Umbilical cord (tissue), 2 donors: Measurements from ENCODE around the gene FAM118B. TPM values are rescaled to one million over a fixed set of nuclear protein-coding genes. Genes with fewer than 3 reads are reported as not detected.
"Not testable (repeated sequence)": the region's sequence is repeated elsewhere in the genome, so short reads cannot be mapped to it uniquely, and the experiment has no call there.

Experiments used
- DNase-seq: peaks from one replicate; pipeline ENCODE4 v3.0.0-alpha.2; 2015; ENCODE audit warnings: low spot score
- total RNA-seq: library from RNA; depleted of rRNA; stranded (reverse); fragments of >200 nt; gene quantifications from one replicate; pipeline ENCODE4 v1.2.3, GENCODE V29; 2014; ENCODE audit warnings: low replicate concordance; ENCODE audit not compliant: insufficient read depth

Gene FAM118B
- total RNA-seq, 1 donor from 2014 or later = 42.9 TPM

- peak; percentile 99 for DNase-seq
These were observed 57.4 kb downstream of the FAM118B start, which contains the start of the genes FOXRED1 and SRPRA for GRCh38 chr11:126268708-126269579. Gene FOXRED1, plus strand, starts transcription at chr11:126269154. Its CDS starts 53 bp downstream, at chr11:126269207. Gene SRPRA, minus strand, starts transcription at chr11:126268895. Its CDS starts 91 bp downstream, at chr11:126268804.

GRCh38 chr11:126277322-126277721 lies 65.7 kb downstream of the FAM118B start:
- DNase-seq = no peak

DNA sequence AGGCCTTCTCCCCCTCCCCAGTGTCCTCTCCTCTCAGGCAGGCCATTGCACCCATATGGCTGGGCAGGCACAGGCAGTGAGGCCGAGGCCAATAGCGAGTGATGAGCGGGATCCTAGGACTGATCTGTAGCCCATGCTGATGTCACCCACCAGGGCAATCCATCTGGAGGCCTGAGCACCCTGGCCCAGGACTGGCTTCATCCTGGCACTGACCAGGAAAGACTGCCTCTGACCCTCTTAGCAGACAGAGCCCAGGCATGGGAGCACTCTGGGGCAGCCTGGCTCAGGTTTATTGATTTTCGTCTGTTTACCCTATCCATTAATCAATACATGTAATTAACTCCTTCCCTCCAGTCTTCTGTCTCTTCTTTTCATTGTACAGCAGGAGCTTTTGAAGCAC lies 66.2 kb downstream of the FAM118B start:
- no peak for DNase-seq

- DNase-seq = no peak
These were observed 67.6 kb downstream of the FAM118B start for GRCh38 chr11:126279191-126279590.

DNA sequence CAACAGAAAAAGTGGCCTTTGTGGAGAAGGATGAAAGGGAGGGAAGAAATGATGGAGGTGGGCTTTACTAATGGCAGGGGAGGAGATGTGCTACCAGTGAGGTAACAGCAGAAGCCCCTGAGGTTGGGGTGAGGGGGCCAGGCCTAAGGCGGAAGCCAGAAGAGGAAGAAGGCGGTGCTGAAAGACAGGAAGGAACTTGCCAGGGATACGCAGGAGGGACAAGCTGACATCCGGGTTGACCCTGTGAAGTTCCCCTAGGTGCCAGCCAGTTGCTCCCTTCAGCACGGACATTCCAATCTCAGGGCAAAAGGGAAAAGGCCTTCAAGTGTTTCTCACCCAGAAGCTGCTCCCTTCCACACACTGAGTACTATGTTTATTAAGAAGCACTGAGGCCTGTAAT lies 69.0 kb downstream of the FAM118B start:
- no peak for DNase-seq

DNA sequence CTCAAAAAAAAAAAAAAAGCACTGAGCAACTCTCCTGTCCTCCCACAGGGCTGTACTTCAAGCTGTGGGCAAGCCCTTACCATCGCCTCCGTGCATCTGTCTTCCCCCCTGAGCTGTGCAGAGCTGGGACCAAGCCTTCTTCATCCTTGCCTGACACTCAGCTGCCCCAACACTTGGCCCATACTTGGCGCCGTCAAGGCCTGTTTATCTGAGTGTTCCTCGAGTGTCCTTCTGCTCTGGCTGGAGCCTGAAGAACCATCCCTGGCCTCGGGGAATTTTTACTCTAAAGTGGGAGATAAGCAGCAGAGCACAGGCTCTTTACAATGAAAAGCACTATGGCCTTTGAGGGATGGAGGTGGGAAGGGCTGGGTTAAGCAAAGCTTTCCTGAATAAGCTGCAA lies 69.7 kb downstream of the FAM118B start:
- DNase-seq = no peak

DNA sequence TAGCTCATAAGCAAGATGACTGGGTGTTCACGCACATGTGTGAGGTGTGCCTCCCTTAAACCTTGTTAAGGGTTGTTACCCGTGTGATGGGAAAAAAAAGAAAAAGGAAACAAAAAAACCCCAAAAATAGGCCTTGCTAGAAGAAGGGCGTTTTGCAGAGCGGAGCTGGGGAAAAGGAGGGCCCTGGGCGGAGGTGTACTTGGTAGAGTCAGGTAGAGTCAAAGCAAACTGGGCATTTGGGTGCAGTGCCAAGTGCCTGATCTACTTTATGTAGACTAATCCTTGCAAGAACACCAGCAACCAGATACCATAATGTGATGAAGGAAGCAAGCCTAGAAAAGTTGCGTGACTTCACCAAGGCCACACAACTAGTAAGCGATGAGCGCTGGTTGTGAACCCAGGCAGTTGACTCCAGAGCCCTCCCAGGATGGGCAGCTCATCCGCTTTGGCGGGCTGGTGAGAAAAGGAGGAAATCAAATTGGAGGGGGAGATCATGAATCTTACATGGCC lies 70.1 kb downstream of the FAM118B start:
- DNase-seq = no peak

- DNase-seq = peak; percentile 78
These were observed 70.8 kb downstream of the FAM118B start for GRCh38 chr11:126282361-126282735.

- peak; percentile 78 for DNase-seq
These were observed 71.4 kb downstream of the FAM118B start, which contains the start of gene TIRAP for GRCh38 chr11:126282736-126283591. Gene TIRAP, plus strand, starts transcription at chr11:126283093. Its CDS starts 7,802 bp downstream, at chr11:126290895.

DNA sequence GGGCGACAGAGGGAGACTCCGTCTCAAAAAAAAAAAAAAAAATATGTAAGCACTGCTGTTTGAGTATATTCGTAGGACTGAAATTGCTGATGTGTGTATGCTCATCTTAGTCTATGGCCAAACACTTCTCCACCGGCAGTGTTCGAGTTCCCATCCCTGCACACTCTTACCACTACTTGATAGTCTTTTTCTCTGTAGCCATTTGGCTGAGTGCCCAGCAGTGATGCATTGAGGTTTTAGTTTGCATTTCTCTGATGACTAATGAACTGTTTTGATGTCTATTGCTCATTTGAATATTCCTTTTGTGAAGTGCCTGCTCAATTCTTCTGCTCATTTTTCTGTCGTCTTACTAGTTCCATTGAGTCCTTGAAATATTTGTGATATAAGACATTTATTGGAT lies 73.2 kb downstream of the FAM118B start:
- DNase-seq = peak; percentile 47

- DNase-seq = no peak
These were observed 76.7 kb downstream of the FAM118B start for GRCh38 chr11:126288237-126288636.

- peak; percentile 86 for DNase-seq
These were observed 79.3 kb downstream of the FAM118B start for GRCh38 chr11:126290887-126291286.

- DNase-seq = no peak
These were observed 82.1 kb downstream of the FAM118B start for GRCh38 chr11:126293726-126294125.

GRCh38 chr11:126297004-126297403 lies 85.4 kb downstream of the FAM118B start:
- DNase-seq = no peak

- peak; percentile 96 for DNase-seq
These were observed 92.3 kb downstream of the FAM118B start, which contains the start of gene DCPS for GRCh38 chr11:126303623-126304456. Gene DCPS, plus strand, starts transcription at chr11:126304060. Its CDS starts 21 bp downstream, at chr11:126304081.

DNA sequence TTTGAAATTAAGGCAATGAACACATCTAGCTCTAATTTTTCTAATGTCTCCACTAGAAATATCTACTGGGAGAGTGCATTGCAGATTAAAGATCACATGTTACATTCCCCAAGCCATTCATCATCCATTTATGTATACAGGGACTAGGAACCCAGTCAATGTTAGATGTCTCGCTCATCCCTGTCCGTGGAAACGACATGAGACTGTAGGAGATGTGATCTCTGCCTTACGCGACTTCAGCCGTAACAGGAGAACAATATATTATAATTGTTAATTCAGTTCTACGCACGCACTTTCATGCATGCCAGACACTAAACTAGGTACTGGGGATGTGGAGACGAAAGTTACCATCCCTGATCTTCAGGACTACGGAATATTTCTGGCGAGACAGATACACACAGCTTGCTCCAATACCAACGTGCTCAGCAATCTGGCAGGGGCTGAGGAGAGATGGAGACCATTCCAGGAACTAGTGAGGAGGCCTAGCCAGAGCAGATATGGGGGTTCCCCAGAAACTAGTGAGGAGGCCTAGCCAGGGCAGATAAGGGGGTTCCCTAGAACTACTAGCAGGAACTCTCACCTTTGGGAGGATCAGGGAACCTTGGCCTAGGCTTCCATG lies 93.0 kb downstream of the FAM118B start:
- DNase-seq = no peak

DNA sequence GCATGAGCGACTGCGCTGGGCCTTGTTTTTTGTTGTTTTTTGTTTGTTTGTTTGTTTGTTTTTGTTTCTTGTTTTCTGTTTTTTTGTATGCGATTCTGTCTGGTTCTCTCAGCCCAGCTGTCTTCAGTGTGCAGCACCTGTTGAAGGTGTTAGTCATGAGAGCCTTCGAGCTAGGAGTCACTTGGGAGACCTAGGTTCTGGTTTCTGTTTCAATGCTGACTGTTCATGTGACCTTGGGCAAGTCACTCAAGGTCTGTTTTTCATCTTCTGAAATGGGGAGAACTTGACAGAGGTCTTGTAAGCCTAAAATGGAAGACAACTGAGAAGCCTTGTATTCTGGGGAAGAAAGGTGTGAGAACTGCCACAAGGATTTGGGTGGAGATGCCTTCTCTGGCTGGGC lies 94.1 kb downstream of the FAM118B start:
- DNase-seq = no peak

GRCh38 chr11:126307706-126308105 lies 96.1 kb downstream of the FAM118B start:
- peak; percentile 32 for DNase-seq

DNA sequence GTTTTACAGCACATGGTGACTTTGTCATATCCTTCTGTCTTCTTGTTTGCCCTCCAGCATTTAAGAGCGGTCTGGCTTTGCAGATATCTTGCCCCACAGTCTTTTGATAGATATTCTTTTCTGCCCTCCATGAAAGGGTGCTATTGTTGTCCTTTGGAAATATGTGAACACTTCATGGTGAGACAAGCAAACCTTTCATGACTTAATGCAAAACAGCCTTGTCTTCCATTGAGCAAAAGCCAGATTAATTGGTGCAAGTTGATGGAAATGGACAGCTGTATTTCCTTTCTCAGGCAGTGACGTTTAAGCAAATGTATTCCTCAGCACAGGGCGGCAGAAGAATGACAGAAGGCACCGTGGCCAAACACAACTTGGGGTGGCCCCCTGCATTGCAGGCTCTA lies 96.7 kb downstream of the FAM118B start:
- no peak for DNase-seq

DNA sequence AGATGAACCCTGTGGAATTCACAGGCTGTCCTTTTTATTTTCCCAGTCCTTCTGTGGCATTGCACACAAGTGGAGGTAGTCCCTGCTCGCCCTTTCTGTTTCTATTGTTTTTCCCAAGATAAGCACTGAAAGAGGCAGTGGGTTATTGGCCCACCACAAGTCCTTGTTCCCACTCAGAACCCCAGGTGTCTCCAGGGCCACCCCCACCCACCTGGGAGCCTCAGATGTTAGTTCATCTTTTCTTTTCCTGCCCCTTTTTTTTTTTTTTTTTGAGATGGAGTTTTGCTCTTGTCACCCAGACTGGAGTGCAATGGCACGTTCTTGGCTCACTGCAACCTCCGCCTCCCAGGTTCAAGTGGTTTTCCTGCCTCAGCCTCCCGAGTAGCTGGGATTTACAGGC lies 97.2 kb downstream of the FAM118B start:
- not testable (repeated sequence) for DNase-seq
